Measurements from ENCODE around the gene RAPGEF2. TPM values are rescaled to one million over a fixed set of nuclear protein-coding genes. Genes with fewer than 3 reads are reported as not detected.

RAPGEF2 gene
- total RNA-seq, 3 donors from 2014 or later: 47.0 to 84.0 (median 51.5) TPM

GRCh38 chr4:159269116-159269515 is 166.2 kb downstream of the RAPGEF2 start:
- Histone ChIP-seq H3K27ac (no peak overlapping the region), H3K9me3 (no peaks in the 10 kb centered on the region), H3K4me3 (no peak overlapping the region), H3K36me3 (no peaks in the 10 kb centered on the region), H3K27me3 (no peaks in the 10 kb centered on the region), H3K4me1 (no peaks in the 10 kb centered on the region)
- intact Hi-C loops (cut with DNase I; ENCODE audit: low total_unique reads): no loop called here
- no peak for DNase-seq (ENCODE audit: low spot score in 2 of 2)
- TF ChIP-seq POLR2A (IDR thresholded peaks at IDR 0.05): no peak

DNA sequence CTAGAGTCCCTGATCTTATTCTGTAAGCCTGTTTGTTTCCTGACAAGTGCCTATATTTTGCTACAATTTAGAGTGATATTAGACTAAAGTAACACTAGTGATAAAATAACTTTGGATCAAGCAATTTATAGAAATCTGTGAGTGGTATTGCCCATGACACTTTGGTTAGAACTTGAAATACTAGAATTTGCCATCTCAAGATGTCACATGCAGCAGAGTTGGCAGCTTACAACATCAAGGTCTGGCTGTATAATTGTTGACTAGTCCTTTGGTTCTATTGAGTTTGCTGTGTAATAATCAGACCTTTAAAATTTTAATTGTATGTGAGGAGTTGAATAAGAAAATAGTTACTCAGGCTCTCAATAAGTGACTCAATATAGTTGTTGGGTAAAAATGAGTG is 167.1 kb downstream of the RAPGEF2 start:
- no peak overlapping the region for H3K4me3 ChIP-seq
- H3K4me1 ChIP-seq: no peaks in the 10 kb centered on the region
- no peak overlapping the region for H3K27ac ChIP-seq
- no peaks in the 10 kb centered on the region for H3K27me3 ChIP-seq
- no peak for DNase-seq (ENCODE audit: low spot score in 2 of 2)
- no peaks in the 10 kb centered on the region for H3K9me3 ChIP-seq
- intact Hi-C loops (cut with DNase I; ENCODE audit: low total_unique reads): no loop called here
- no peaks in the 10 kb centered on the region for H3K36me3 ChIP-seq
- TF ChIP-seq POLR2A (IDR thresholded peaks at IDR 0.05): no peak
- TF ChIP-seq POLR2AphosphoS5 (IDR thresholded peaks at IDR 0.05): no peak
- no peak for TF ChIP-seq CTCF (IDR thresholded peaks at IDR 0.05)

- TF ChIP-seq POLR2A (IDR thresholded peaks at IDR 0.05) (no peak), POLR2AphosphoS5 (IDR thresholded peaks at IDR 0.05) (no peak), CTCF (IDR thresholded peaks at IDR 0.05) (no peak)
- no peak overlapping the region for H3K4me3 ChIP-seq
- intact Hi-C loops (cut with DNase I; ENCODE audit: low total_unique reads): no loop called here
- no peak overlapping the region for H3K27ac ChIP-seq
- no peaks in the 10 kb centered on the region for H3K4me1 ChIP-seq
- H3K36me3 ChIP-seq: no peaks in the 10 kb centered on the region
- H3K9me3 ChIP-seq: no peaks in the 10 kb centered on the region
- no peak for DNase-seq (ENCODE audit: low spot score in 2 of 2)
- no peaks in the 10 kb centered on the region for H3K27me3 ChIP-seq
Observed at GRCh38 chr4:159271856-159272255, 169.0 kb downstream of the RAPGEF2 start.

GRCh38 chr4:159272273-159273140 is 169.6 kb downstream of the RAPGEF2 start:
- H3K27me3 ChIP-seq: no peaks in the 10 kb centered on the region
- no peak overlapping the region for H3K27ac ChIP-seq
- intact Hi-C loops (cut with DNase I; ENCODE audit: low total_unique reads): no loop called here
- no peak for DNase-seq (ENCODE audit: low spot score in 2 of 2)
- no peaks in the 10 kb centered on the region for H3K4me1 ChIP-seq
- no peaks in the 10 kb centered on the region for H3K36me3 ChIP-seq
- no peaks in the 10 kb centered on the region for H3K9me3 ChIP-seq
- TF ChIP-seq POLR2A (IDR thresholded peaks at IDR 0.05): no peak
- no peak for TF ChIP-seq CTCF (IDR thresholded peaks at IDR 0.05)
- TF ChIP-seq POLR2AphosphoS5 (IDR thresholded peaks at IDR 0.05): no peak
- no peak overlapping the region for H3K4me3 ChIP-seq

DNA sequence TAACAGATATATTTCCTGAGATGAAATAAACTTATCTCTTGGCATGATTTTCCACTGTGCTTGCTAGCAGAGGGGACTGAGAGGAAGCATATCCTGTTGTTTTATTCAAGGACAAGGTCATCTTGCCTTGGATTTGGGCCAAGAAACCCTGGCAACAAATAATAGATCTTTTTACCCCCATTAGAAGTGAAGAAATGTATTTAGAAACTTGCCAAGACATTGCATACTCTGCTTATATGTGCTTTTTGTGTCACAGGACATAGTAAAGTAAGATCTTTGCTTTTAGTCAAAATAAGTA is 170.2 kb downstream of the RAPGEF2 start:
- Histone ChIP-seq H3K27me3 (no peaks in the 10 kb centered on the region), H3K36me3 (no peaks in the 10 kb centered on the region), H3K9me3 (no peaks in the 10 kb centered on the region), H3K4me3 (no peak overlapping the region), H3K4me1 (no peaks in the 10 kb centered on the region), H3K27ac (no peak overlapping the region)
- DNase-seq (ENCODE audit: low spot score in 2 of 2): no peak
- TF ChIP-seq POLR2AphosphoS5 (IDR thresholded peaks at IDR 0.05) (no peak), CTCF (IDR thresholded peaks at IDR 0.05) (no peak), POLR2A (IDR thresholded peaks at IDR 0.05) (no peak)
- intact Hi-C loops (cut with DNase I; ENCODE audit: low total_unique reads): no loop called here

Data from breast epithelium (tissue), 4 donors.